ENCODE results near the gene CEBPB.

DNA sequence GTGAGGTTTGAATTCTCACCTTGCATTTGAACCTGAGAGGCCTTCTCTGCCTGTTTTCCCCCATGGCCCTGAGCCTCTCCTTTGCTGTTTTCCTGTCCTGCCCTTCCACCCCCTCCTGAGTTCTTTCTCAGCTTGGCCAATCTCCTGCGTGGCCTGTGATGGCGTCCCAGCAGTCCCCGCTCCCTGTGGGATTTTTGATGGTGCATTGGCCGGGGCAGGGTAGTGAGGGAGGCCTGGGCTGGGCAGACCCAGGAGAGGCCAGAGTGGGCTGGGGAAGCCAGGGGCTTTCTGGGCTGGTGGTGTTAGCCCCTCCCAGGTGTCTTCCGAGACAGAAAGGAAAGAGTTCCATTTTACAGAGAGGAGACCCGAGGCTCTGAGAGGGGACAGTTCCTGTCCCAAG is 6.3 kb downstream of the CEBPB start:
- no peak for TF ChIP-seq POLR2A (IDR thresholded peaks at IDR 0.05; ENCODE audit: low read depth, low read length)
- no peak for TF ChIP-seq TAF1 (IDR thresholded peaks at IDR 0.05; ENCODE audit: borderline replicate concordance, low read depth, low read length)

Measured in GM12892 (cell line).